Amniotic epithelial cell (primary cell): ENCODE data around the gene SNAPIN.
"Not testable (repeated sequence)": the region's sequence is repeated elsewhere in the genome, so short reads cannot be mapped to it uniquely, and the experiment has no call there.

ENCODE experiments used
- DNase-seq: peaks from one replicate; pipeline ENCODE4 v3.0.0-alpha.2; 2010; ENCODE audit warnings: low read depth

The SNAPIN gene

DNA sequence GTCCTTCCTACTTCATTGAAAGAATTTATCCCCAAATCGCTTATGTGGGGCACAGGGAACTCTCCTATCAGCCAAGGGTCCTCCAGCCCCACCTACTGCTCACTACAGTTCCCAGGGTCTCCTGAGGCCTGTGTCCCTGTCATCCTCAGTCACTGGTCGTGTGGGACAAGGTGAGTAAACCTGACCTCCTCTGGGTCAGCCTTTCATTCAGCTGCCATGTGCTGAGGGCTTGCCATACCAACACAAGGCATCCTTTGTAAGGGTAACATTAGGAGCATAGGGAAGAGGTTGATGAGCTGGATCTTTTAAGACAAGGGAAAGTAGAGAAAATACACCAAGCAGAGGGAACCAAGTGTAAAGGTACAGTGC, 11.2 kb upstream of the SNAPIN start:
- DNase-seq = no peak

DNA sequence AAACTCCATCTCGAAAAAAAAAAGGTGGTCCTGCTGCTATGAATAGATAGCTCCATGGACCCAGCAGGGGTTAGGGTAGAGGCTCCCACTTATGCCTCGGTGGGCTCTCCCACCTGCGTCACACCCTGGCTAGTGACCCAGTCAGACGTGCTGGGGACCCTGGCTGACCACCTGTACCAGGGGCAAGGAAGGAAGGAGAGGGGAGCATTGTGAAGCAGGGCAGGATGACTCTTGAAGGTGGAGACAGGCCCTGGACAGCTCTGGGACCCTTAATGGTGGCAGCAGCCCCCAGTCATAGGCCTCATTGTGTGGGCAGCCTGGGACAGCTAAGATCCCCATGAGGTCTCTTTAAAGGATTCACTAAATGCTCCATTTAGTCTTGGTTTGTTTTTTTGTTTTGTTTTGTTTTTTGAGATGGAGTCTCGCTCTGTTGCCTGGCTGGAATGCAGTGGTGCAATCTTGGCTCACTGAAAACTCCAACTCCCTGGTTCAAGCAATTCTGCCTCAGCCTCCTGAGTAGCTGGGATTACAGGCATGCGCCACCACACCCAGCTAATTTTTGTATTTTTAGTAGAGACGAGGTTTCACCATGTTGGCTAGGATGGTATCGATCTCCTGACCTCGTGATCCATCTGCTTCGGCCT, 10.4 kb upstream of the SNAPIN start:
- DNase-seq = no peak

DNA sequence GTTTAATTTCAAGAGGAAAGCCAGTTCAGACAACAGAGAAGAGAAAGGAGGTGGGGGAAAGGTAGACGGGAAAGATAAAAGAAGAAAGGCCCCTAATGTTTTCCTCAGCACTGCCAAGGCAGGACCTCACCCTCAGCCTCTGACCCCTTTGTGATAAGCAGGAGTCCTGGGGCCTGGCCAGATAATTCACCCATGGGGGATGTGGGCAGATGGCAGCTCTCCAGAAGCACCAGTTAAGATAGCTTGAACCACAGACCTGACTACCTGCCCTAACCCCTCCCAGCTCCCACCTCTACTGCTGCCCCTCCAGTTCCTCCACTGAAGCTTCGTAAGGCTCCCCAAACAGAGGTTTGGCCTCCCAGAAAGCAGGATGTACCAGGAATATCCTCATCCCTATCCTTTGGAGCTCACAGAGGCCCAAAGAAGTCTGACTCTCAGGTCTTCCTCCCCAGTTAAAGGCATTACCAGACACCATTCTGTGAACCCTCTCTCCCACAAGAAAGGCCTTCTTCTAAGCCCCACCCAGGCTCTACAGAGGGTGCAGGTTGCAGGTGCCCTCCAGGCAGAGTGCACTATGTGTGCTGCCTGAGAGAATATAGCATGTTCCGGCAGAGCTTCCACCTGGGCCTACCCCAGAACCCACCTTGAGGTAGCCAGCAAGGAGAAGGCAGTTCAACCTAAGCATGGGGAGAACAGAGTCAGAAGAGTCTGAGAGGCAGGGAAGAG, 9.2 kb upstream of the SNAPIN start:
- DNase-seq = no peak

DNA sequence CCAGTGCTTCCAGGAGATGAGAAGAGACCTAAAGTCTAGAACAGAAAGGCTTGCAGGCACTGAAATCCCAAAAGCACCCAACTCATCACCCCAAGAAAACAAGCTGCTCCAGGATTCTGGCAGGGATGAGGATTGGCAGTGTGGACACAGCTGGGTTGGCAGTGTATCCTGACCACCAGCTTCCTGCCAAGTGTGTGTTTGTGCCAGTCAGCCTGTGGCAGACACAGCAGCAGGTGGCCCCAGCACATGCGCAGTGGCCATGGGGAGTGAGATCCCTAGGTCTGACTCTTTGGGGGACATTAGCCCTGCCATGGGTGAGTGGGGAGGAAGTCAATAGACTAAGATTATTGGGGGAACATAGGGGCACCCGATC, 8.7 kb upstream of the SNAPIN start:
- no peak for DNase-seq

DNA sequence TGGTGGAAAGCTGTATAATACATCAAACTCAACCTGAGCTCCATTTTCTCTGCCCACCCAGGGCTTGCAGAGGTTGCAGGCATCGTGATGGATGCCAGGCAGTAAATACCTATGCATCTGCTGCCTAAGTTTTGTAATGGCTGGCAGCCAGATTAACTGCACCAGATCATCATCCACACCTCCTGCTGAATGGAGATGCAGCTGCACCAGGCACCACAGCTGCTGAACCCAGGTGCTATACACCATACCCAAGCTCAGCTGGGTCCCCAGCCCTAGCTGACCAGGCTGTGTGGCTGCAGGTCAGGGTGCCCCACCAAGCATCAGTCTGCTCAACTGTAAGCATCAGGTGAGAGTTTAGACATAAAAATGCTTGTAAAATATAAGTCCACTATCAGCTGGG, 6.7 kb upstream of the SNAPIN start:
- DNase-seq = no peak

DNA sequence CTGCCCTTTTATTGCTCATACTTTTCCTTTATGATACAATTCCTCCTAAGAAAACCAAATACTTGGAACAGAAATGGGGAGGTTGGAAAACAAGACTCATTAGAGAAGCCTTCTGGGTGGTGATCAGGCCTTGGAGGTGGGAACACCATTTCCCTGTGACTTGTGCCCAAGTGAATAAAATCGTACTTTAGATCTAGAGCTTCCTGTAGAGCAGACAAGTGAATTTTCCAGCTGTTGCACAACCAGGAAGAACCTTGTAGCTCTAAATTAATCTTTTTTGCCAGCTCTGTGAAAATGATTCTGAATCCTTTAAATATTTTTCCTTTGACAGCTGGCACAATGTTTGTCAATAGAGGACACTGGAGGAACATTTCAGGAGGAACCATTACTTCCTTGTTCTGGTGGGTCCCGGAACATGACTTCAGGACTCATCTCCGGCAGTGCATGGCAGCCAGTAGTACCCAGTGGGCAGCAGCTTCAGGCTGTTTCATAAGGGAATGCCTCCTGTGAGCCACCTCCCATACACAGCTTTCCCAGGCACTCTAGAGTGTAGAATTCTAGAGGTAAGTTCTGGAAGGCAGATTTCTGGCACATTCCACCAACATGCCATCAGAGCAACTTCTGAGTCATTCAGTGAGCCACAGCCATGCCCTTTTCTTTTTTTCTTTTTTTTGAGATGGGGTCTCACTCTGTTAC, 5.5 kb upstream of the SNAPIN start:
- peak; percentile 78 for DNase-seq

DNA sequence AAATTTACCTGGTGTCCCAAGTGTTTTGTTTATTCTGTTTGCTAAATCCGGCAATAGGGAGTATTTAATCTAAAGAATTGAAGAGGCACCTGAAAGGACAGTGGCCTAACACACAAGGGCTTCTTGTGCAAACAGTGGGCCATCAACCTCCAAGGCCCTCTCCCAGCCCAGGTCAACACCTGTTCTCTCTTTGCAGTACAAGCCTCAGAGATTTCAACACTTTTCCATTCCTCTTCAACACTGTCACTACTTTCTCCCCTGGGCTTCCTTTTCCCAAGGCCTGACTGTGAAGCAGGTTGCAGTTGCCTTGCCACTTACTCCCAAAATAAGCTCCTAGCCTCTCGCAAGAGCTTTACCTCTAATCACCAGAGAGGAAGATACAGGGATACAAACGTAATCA, 3.2 kb upstream of the SNAPIN start:
- no peak for DNase-seq

DNA sequence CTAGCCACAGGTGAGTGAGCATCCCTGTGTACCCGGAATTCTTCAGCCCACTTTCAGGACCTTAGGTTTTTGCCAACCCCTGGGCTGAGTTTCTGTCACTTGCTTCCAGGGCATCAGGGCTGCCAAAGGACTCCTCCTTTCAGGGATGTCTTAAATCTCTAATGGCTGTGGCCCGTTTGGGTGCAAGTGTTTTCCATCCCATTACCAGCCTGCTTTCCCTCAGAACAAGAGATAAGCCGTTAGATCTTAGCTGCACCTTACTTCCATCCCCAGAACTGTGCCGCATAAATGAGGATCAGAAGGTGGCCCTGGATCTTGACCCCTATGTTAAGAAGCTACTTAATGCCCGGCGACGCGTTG, 652 bp downstream of the SNAPIN start:
- no peak for DNase-seq

DNA sequence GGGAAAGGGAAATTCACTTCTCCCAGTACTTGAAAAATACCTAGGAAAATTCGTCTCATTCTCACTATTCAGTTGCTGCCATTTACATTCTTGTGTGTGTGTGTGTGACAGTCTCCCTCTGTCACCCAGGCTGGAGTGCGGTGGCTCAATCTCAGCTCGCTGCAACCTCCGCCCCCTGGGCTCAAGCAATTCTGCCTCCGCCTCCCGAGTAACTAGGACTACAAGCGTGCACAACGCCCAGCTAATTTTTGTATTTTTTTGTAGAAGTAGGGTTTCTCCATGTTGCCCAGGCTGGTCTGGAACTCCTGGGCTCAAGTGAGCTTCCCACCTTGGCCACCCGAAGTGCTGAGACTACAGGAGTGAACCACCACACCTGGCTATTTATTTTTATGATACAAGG, 1.2 kb downstream of the SNAPIN start:
- no peak for DNase-seq

DNA sequence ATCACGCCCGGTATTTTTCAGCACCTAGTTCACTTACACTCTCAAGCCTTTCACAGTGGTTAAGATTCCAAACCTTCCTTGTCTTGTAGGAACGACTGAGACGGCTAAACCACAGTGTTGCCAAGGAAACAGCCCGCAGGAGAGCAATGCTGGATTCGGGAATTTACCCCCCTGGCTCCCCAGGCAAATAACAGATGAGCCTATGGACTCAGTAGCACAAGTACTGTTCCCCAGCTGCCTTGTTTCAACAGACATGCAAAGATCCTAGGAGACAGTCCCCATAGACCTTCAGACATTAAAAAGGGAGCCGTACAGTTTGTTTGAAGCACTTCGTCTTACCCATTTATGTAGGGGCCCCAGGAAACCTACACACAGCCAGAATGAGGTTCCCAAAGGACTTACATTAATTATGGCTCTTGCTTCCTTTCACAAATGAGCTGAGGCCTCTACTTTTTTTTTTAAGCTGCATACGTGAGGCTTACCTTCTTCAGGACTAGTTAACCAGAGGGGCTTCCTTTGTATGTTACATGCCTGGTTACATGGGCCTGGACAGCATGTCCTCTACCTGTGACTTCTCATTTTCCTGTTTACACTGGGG, 2.7 kb downstream of the SNAPIN start:
- DNase-seq = peak; percentile 66

DNA sequence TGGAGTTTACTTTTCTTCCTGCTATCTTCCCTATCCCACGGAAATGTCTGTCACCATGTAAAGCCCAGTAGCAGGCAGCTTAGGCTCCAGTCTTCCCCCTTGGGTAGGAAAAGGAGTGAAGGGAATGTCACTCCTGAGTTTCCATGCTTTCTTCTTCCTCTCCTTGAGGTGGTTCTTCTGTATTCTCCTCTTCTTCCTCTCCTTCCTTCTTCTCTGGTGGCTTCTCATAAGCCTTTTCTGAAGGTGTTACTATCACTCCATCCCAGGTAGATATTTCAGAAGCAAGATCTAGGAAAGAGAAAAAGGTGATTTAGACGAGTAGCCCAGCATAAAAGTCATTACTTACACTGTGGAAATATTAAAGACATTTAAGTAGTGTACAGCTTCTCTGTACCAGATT, 3.8 kb downstream of the SNAPIN start:
- DNase-seq = no peak

DNA sequence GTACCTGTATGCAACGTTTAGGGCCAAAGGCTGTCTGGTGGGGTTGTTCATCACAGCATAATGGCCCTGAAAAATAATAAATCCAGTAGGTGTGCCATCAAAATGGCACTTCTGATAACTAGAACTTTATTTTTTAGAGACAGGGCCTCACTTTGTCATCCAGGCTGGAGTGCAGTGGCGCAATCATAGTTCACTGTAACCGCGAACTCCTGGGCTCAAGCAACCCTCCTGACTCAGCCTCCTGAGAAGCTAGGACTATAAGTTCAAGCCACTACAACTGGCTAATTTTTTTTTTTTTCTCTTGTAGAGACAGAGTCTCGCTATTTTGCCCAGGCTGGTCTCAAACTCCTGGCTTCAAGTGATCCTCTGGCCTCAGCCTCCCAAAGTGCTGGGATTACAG, 4.7 kb downstream of the SNAPIN start:
- peak; percentile 86 for DNase-seq

DNA sequence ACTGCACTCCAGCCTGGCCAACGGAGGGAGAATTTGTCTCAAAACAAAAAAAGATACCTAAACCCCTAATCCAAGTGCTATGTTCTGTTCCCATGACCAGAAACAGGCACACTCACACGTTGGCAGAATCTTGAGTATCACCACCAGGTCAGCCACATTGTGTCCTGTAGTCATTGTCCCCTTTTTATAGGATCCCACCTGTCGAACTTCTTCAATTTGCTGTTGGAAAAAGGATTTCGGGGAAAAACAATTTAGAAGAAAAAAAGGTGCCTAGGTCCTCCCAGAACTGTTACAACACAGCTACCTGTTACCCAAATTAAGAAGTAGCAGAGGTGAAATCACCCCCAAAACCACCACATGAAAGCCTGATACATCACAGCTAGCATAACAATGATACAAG, 8.9 kb downstream of the SNAPIN start:
- DNase-seq = no peak

DNA sequence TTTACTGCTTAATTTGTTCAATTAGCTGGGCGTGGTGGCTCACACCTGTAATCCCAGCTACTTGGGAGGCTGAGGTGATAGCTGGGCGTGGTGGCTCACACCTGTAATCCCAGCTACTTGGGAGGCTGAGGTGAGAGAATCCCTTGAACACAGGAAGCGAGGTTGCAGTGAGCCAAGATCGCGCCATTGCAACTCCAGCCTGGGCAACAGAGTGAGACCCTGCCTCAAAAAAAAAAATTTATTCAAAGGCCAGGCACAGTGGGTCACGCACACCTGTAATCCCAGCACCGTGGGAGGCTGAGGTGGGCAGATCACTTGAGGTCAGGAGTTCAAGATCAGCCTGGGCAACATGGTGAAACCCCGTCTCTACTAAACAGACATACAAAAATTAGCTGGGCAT, 10.2 kb downstream of the SNAPIN start:
- DNase-seq = not testable (repeated sequence)

DNA sequence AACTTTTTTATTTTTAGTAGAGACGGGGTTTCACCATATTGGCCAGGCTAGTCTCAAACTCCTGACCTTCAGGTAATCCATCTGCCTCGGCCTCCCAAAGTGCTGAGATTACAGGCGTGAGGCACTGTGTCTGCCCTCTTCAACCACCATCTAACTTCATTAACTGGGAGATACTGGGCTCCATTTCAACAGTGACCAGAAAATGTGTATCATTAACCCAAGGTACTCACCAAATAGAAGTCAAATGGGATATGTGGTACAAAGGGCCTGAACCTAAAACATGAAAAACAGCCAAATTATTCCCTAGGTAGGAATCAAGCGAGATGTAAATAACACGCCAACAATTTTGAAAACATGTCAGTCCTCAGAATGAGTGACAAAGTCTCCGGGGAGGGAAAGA, 11.1 kb downstream of the SNAPIN start:
- no peak for DNase-seq

DNA sequence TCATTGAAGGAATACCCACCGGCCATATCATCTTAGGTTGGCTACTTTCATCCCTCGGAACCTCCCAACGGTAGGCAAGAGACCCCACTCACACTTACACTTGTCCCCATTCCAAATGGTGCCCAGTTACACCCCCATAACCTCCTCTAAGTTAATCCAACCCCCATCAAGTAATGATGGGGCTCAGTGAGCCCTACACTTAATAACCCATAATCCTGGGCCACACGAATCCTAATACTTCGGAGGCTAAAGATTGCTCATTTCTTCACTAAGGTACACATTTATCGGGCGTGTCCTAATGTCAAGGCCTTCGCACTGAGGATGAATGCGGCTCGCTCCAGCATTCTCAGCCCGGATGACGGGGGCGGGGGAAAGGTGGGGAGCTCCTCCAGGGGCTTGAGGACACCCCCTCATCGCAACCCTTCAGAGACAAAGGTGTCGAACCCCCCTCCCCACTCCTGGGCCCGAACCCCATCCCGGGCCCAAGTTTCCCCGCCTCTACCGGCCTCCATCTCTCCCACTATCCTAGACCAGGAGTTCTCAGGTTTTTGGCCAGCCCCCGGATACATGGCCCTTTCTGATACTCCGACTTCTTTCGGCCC, 11.9 kb downstream of the SNAPIN start:
- DNase-seq = no peak

DNA sequence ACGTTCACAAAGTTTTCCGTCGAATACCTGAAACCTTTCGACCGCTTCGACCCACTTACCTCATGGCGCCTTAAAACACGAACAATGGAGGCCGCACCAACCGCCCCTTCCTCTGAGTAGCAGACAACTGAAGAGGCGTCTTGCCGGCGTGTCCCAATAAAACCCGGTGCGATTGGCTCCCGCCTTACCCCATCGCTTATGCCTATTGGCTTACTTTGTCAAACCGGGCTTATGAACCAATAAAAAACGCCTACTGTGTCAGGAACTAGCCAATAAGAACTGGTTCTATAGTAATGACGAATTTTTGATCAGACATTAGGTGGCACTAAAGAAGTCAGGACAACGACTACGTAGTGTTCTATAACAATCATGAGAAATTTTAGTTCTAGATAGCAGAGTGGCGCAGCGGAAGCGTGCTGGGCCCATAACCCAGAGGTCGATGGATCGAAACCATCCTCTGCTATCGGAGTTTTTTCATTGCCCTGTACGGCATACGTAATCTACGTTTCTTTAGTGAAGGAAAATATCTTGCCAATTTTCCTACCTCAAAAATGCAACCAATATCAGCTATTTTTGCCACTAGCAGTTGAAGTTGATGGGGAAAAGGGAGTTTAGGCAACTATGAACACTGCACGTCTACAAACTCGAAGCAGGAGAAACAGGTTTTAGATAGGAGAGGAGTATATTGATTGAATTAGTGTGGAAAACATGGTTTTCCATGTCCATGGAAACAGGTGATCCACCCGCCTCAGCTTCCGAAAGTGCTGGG, 12.5 kb downstream of the SNAPIN start, which contains the start of gene ILF2:
TSS of gene ILF2 (minus strand) at position 135 of the 769 bp plus-strand sequence. CDS start at position 64, 71 bp downstream.
- DNase-seq = peak; percentile 100

DNA sequence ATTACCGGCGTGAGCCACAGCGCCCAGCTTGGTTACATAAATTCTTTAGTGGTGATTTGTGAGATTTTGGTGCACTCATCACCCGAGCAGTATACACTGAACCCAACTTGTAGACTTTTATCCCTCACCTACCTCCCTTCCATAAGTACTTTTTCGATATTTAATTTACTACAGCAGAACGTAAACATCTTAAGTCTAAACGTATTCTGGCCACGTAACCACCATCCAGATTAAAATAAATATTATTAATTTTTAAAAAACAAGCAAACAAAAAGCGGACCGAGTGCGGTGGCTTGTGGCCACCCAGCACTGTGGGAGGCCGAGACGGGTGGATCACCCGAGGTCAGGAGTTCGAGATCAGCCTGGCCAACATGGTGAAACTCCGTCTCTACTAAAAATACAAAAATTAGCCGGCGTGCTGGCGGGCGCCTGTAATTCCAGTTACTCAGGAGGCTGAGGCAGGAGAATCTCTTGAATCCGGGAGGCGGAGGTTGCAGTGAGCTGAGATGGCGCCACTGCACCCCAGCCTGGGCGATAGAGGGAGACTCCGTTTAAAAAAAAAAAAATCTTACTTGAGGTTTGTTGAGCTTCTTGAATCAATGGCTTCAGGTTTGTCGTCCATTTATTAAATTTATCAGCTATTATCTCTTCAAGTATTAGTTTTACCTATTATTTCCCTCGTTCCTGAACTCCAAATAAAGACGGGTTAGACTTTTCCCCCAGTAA, 13.3 kb downstream of the SNAPIN start:
- DNase-seq = not testable (repeated sequence)

DNA sequence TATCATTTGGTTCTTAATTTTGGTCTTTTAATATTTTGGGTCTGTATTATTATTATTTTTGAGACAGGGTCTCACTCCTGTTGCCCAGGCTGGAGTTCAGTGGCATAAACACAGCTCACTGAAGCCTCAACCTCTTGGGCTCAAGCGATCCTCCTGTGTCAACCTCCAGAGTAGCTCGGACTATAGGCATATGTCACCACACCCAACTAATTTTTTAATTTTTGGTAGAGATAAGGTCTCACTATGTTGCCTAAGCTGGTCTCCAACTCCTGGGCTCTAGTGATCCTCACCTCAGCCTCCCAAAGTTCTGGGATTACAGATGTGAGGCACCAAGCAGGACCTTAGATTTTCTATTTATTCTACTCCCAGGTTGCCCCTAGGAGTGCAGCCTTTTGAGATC, 15.0 kb downstream of the SNAPIN start:
- DNase-seq = no peak

DNA sequence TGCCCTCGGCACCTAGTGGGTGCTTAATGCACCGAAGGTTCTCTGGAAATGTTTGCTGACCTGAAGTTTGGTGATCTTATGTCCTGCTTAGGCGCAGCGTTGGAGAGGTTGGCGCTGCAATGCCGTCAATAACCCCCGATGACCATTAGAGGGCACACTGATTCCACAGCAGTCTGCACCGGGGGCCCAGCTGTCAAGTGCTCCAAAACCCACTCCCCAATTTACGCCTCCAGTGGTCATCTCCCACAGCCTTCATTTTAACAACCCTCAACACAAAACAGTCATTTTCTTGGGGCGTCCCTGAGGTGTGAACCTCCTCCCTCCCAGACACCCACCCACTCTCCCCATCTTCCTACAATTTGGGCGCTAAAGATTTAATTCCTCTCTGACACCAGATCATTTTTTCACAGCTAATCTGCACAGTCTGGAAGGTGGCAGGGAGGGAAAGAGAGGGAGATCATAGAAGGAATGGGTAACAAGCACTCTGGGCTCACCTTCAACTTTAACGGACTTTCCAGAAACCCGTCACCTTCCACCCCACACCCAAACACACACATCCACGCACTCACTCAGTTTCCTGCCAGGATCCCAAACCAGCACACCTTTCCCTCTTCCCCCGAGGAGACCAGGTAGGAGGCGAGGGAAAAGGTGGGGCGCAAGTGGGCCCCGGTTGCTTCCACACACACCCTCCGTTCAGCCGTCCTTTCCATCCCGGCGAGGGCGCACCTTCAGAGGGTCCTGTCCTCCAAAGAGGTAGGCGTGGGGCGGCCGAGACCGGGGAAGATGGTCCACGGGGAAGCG, 19.4 kb downstream of the SNAPIN start:
- peak; percentile 42 for DNase-seq
